GM23338 (cell line): Measurements from ENCODE around the gene RASGRP1. TPM values are rescaled to one million over a fixed set of nuclear protein-coding genes. Genes with fewer than 3 reads are reported as not detected.

Experiments
- ATAC-seq: fragments of 200-7000 bp; cut with Tn5 transposase; 3 replicates; pipeline ENCODE4 v1.9.1; 2020
- DNase-seq: peaks from one replicate; pipeline ENCODE4 v3.0.0-alpha.2; 2015; ENCODE audit warnings: low spot score
- H2AFZ ChIP-seq: fragments of 200-600 bp; sonication (generic); 2 replicates; pipeline ENCODE4 v1.8.0; 2016; ENCODE audit warnings: antibody characterized with exemption, mild to moderate bottlenecking, moderate library complexity
- H3F3A ChIP-seq: fragments of 200-600 bp; sonication (generic); replicated peaks from 2 replicates; pipeline ENCODE4 v1.8.0; 2017; ENCODE audit warnings: antibody characterized with exemption, mixed run types, low read depth
- H3K27ac ChIP-seq: fragments of 200-600 bp; sonication (generic); 2 replicates; pipeline ENCODE4 v1.6.1; 2016; ENCODE audit warnings: low read depth
- H3K27me3 ChIP-seq: fragments of 200-600 bp; sonication (generic); 2 replicates; pipeline ENCODE4 v1.8.0; 2016; ENCODE audit warnings: mild to moderate bottlenecking, mixed run types, moderate library complexity; ENCODE audit not compliant: insufficient read depth
- H3K36me3 ChIP-seq: fragments of 200-600 bp; sonication (generic); 2 replicates; pipeline ENCODE4 v1.8.0; 2016; ENCODE audit warnings: mild to moderate bottlenecking; ENCODE audit not compliant: insufficient read depth
- H3K4me1 ChIP-seq: fragments of 200-600 bp; sonication (generic); 2 replicates; pipeline ENCODE4 v1.8.0; 2016; ENCODE audit warnings: mild to moderate bottlenecking, moderate library complexity; ENCODE audit not compliant: insufficient read depth
- H3K4me2 ChIP-seq: fragments of 200-600 bp; sonication (generic); 2 replicates; pipeline ENCODE4 v1.7.1; 2017; ENCODE audit warnings: mixed run types
- H3K4me3 ChIP-seq: fragments of 200-600 bp; sonication (generic); 2 replicates; pipeline ENCODE4 v1.6.1; 2016; ENCODE audit warnings: mixed run types
- H3K79me2 ChIP-seq: fragments of 200-600 bp; sonication (generic); replicated peaks from 2 replicates; pipeline ENCODE4 v1.8.0; 2017; ENCODE audit warnings: mild to moderate bottlenecking; ENCODE audit not compliant: insufficient read depth
- H3K9me2 ChIP-seq: fragments of 200-600 bp; sonication (generic); 2 replicates; pipeline ENCODE4 v1.8.0; 2017; ENCODE audit not compliant: insufficient read depth
- H4K20me1 ChIP-seq: fragments of 200-600 bp; sonication (generic); replicated peaks from 2 replicates; pipeline ENCODE4 v1.8.0; 2017; ENCODE audit warnings: mild to moderate bottlenecking; ENCODE audit not compliant: insufficient read depth
- H3K27ac Mint-ChIP-seq: 2 replicates; pipeline ENCODE4 v1.8.0; 2020; ENCODE audit warnings: inconsistent platforms, mild to moderate bottlenecking, moderate library complexity, mixed read lengths
- H3K27me3 Mint-ChIP-seq: 3 replicates; pipeline ENCODE4 v1.8.0; 2022; ENCODE audit warnings: low read depth, mild to moderate bottlenecking, moderate library complexity, mixed read lengths, inconsistent platforms; ENCODE audit not compliant: insufficient read depth, poor library complexity
- H3K36me3 Mint-ChIP-seq: 3 replicates; pipeline ENCODE4 v1.8.0; 2021; ENCODE audit warnings: low read depth, mild to moderate bottlenecking, inconsistent platforms, moderate library complexity, mixed read lengths
- H3K4me1 Mint-ChIP-seq: 3 replicates; pipeline ENCODE4 v1.8.0; 2020; ENCODE audit warnings: mild to moderate bottlenecking, inconsistent platforms, mixed read lengths
- H3K4me3 Mint-ChIP-seq: 3 replicates; pipeline ENCODE4 v1.8.0; 2021; ENCODE audit warnings: moderate library complexity, mild to moderate bottlenecking, inconsistent platforms, mixed read lengths
- H3K9me3 Mint-ChIP-seq: 3 replicates; pipeline ENCODE4 v1.8.0; 2020; ENCODE audit warnings: moderate library complexity, mild to moderate bottlenecking, inconsistent platforms, mixed read lengths
- CREB1 ChIP-seq: fragments of 250-450 bp; sonication (Bioruptor Pico); IDR thresholded peaks from 2 replicates; pipeline ENCODE4 v1.5.0; 2020; ENCODE audit warnings: low read depth, mild to moderate bottlenecking, moderate library complexity
- CTCF ChIP-seq, 2 experiments: fragments of 200-600 bp in 1 of 2; sonication (generic) in 1 of 2; conservative IDR thresholded peaks; 2 replicates each; pipeline versions ENCODE4 v1.5.1 to v1.6.1; 2016 to 2017; ENCODE audit warnings: antibody characterized with exemption in 2 of 2, low read depth in 2 of 2, mild to moderate bottlenecking in 2 of 2, moderate library complexity in 1 of 2
- EZH2 ChIP-seq: fragments of 200-600 bp; sonication (generic); IDR thresholded peaks from one replicate; pipeline ENCODE4 v1.8.0; 2017; ENCODE audit warnings: antibody characterized with exemption, mild to moderate bottlenecking, low read depth; ENCODE audit not compliant: unreplicated experiment
- EZH2phosphoT487 ChIP-seq: fragments of 200-600 bp; sonication (generic); IDR thresholded peaks from one replicate; pipeline ENCODE4 v1.8.1; 2018; ENCODE audit warnings: antibody characterized with exemption; ENCODE audit not compliant: unreplicated experiment
- JUNB ChIP-seq: IDR thresholded peaks from one replicate; pipeline ENCODE4 v1.6.1; 2016; ENCODE audit warnings: antibody characterized with exemption; ENCODE audit not compliant: unreplicated experiment
- NANOG ChIP-seq: IDR thresholded peaks from 2 replicates; pipeline ENCODE4 v1.6.1; 2016; ENCODE audit warnings: antibody characterized with exemption, borderline replicate concordance
- POLR2AphosphoS5 ChIP-seq: IDR thresholded peaks from 2 replicates; pipeline ENCODE4 v1.6.1; 2016; ENCODE audit warnings: antibody characterized with exemption, low read depth
- STAT1 ChIP-seq: IDR thresholded peaks from one replicate; pipeline ENCODE4 v1.6.1; 2016; ENCODE audit warnings: antibody characterized with exemption; ENCODE audit not compliant: unreplicated experiment
- ZNF114 ChIP-seq: fragments of 250-450 bp; sonication (Bioruptor Pico); IDR thresholded peaks from 2 replicates; pipeline ENCODE4 v1.5.0; 2020; ENCODE audit warnings: mild to moderate bottlenecking, moderate library complexity
- ZNF331 ChIP-seq: fragments of 250-450 bp; sonication (Bioruptor Pico); IDR thresholded peaks from 2 replicates; pipeline ENCODE4 v1.5.0; 2020; ENCODE audit warnings: low read depth, mild to moderate bottlenecking, moderate library complexity
- ZNF462 ChIP-seq: fragments of 250-450 bp; sonication (Bioruptor Pico); IDR thresholded peaks from 2 replicates; pipeline ENCODE4 v1.5.0; 2020; ENCODE audit warnings: mild to moderate bottlenecking, moderate library complexity
- polyA plus RNA-seq: library from polyadenylated mRNA; unstranded; fragments of >200 nt; fragmentation: Nextera tagmentation; extraction: Ambion mirVana; gene quantifications from 2 replicates; pipeline ENCODE4 v1.2.1, GENCODE V29; 2016
- total RNA-seq: library from RNA; depleted of rRNA; stranded (reverse); fragments of >200 nt; shearing (Covaris generic); gene quantifications from 2 replicates; pipeline ENCODE4 v1.2.3, GENCODE V29; 2014
- TF ChIP-seq, protein P1 (sequence below): IDR thresholded peaks from one replicate; pipeline ENCODE4 v1.6.1; 2018; ENCODE audit warnings: antibody characterized with exemption; ENCODE audit not compliant: unreplicated experiment
- TF ChIP-seq, protein P2 (sequence below): IDR thresholded peaks from 2 replicates; pipeline ENCODE4 v1.6.1; 2016; ENCODE audit warnings: antibody characterized with exemption

RASGRP1 gene
- total and polyA plus RNA-seq, 2 experiments from 2014 or later = 1.1 to 1.2 TPM

GRCh38 chr15:38612159-38612863, 47.7 kb upstream of the RASGRP1 start:
- Mint-ChIP-seq H3K27ac (no peak overlapping the region), H3K4me1 (peaks cover 4% of the 10 kb centered on the region), H3K27me3 (peaks cover 3% of the 10 kb centered on the region), H3K36me3 (no peaks in the 10 kb centered on the region), H3K9me3 (no peaks in the 10 kb centered on the region), H3K4me3 (no peak overlapping the region)
- no peak overlapping the region for H3K27ac ChIP-seq
- no peaks in the 10 kb centered on the region for H3F3A ChIP-seq
- DNase-seq = no peak
- no peaks in the 10 kb centered on the region for H3K4me1 ChIP-seq
- no peak overlapping the region for H2AFZ ChIP-seq
- H3K79me2 ChIP-seq = no peaks in the 10 kb centered on the region
- H4K20me1 ChIP-seq = no peaks in the 10 kb centered on the region
- no peak for ATAC-seq
- H3K36me3 ChIP-seq = no peaks in the 10 kb centered on the region
- H3K4me2 ChIP-seq = no peak overlapping the region
- no peak for TF ChIP-seq STAT1
- TF ChIP-seq, protein P1, sequence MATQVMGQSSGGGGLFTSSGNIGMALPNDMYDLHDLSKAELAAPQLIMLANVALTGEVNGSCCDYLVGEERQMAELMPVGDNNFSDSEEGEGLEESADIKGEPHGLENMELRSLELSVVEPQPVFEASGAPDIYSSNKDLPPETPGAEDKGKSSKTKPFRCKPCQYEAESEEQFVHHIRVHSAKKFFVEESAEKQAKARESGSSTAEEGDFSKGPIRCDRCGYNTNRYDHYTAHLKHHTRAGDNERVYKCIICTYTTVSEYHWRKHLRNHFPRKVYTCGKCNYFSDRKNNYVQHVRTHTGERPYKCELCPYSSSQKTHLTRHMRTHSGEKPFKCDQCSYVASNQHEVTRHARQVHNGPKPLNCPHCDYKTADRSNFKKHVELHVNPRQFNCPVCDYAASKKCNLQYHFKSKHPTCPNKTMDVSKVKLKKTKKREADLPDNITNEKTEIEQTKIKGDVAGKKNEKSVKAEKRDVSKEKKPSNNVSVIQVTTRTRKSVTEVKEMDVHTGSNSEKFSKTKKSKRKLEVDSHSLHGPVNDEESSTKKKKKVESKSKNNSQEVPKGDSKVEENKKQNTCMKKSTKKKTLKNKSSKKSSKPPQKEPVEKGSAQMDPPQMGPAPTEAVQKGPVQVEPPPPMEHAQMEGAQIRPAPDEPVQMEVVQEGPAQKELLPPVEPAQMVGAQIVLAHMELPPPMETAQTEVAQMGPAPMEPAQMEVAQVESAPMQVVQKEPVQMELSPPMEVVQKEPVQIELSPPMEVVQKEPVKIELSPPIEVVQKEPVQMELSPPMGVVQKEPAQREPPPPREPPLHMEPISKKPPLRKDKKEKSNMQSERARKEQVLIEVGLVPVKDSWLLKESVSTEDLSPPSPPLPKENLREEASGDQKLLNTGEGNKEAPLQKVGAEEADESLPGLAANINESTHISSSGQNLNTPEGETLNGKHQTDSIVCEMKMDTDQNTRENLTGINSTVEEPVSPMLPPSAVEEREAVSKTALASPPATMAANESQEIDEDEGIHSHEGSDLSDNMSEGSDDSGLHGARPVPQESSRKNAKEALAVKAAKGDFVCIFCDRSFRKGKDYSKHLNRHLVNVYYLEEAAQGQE = no peak
- no peak for TF ChIP-seq ZNF462 (CRISPR knock-in tag)
- TF ChIP-seq CREB1 (CRISPR knock-in tag) = no peak
- TF ChIP-seq EZH2phosphoT487 = no peak
- no peak for TF ChIP-seq POLR2AphosphoS5
- no peak for TF ChIP-seq JUNB
- TF ChIP-seq CTCF (conservative IDR thresholded peaks at IDR 0.05; ENCODE audit: low read depth in 2 of 2) = no peak
- no peak for TF ChIP-seq EZH2
- no peak for TF ChIP-seq ZNF114
- TF ChIP-seq, protein P2, sequence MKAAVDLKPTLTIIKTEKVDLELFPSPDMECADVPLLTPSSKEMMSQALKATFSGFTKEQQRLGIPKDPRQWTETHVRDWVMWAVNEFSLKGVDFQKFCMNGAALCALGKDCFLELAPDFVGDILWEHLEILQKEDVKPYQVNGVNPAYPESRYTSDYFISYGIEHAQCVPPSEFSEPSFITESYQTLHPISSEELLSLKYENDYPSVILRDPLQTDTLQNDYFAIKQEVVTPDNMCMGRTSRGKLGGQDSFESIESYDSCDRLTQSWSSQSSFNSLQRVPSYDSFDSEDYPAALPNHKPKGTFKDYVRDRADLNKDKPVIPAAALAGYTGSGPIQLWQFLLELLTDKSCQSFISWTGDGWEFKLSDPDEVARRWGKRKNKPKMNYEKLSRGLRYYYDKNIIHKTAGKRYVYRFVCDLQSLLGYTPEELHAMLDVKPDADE = no peak
- no peak for TF ChIP-seq NANOG
- TF ChIP-seq ZNF331 = no peak
- 0 out of 2 replicates have a peak, but pooled peaks cover 6% of the 10 kb centered on the region for H3K9me2 ChIP-seq
- no peaks in the 10 kb centered on the region for H3K27me3 ChIP-seq
- no peak overlapping the region for H3K4me3 ChIP-seq
